HCT116 (cell line): Measurements from ENCODE around the gene ARRDC4. TPM values are rescaled to one million over a fixed set of nuclear protein-coding genes. Genes with fewer than 3 reads are reported as not detected.

ENCODE experiments used
- ATAC-seq: fragments of 200-7000 bp; cut with Tn5 transposase; 2 replicates; pipeline ENCODE4 v1.9.1; 2020; ENCODE audit warnings: mild to moderate bottlenecking, moderate library complexity
- BruUV-seq: library from RNA; stranded (reverse); fragments of 400-500 nt; replicated peaks from 2 replicates; lab custom pipeline; 2021; lab: Mats Ljungman, UMichigan
- CTCF ChIA-PET: fragments of 300-600 bp; sonication (Branson Sonifier 250); formaldehyde crosslinking; loops from one replicate; lab custom pipeline; 2021; ENCODE audit warnings: antibody characterized with exemption; lab: Charles Lee
- POLR2A ChIA-PET: fragments of 300-600, 350-600 bp; sonication (Branson Sonifier 250); formaldehyde crosslinking; loops from one replicate; lab custom pipeline; 2021; ENCODE audit warnings: antibody characterized with exemption; lab: Charles Lee
- RAD21 ChIA-PET, 2 experiments: fragments of 300-600 bp; sonication (Branson Sonifier 250); formaldehyde crosslinking; loops; one replicate each; lab custom pipeline; 2023; ENCODE audit warnings: low total read pairs in 2 of 2; ENCODE audit not compliant: uncharacterized antibody in 2 of 2, unreplicated experiment in 2 of 2, low non-redundant PET in 1 of 2; lab: Charles Lee
- DNase-seq: peaks from one replicate; pipeline ENCODE4 v3.0.0-alpha.2; 2010; ENCODE audit warnings: low read depth, low spot score
- H2AFZ ChIP-seq: fragments of 200-600 bp; shearing (Covaris generic), sonication (generic); 2 replicates; pipeline ENCODE4 v1.6.1; 2017; ENCODE audit warnings: low read depth, mixed run types, mixed read lengths, antibody characterized with exemption, low read length; ENCODE audit not compliant: poor library complexity, severe bottlenecking
- H3K27ac ChIP-seq: 2 replicates; pipeline ENCODE4 v1.5.1; 2012; ENCODE audit warnings: low read depth, low read length
- H3K27me3 ChIP-seq: fragments of 200-600 bp; sonication (generic); 2 replicates; pipeline ENCODE4 v1.6.1; 2016; ENCODE audit warnings: mixed run types, low read length, mixed read lengths; ENCODE audit not compliant: insufficient read depth
- H3K36me3 ChIP-seq, 2 experiments: fragments of 200-500 bp in 1 of 2; fragments of 200-600 bp in 1 of 2; sonication (Bioruptor generic) in 1 of 2; sonication (generic) in 1 of 2; 2 replicates each; pipeline versions ENCODE4 v1.5.1 to v1.6.1; 2014 to 2016; ENCODE audit warnings: low read length in 2 of 2, inconsistent platforms in 1 of 2, mixed read lengths in 1 of 2, mixed run types in 1 of 2; ENCODE audit not compliant: insufficient read depth in 2 of 2, control insufficient read depth in 1 of 2
- H3K4me1 ChIP-seq, 2 experiments: fragments of 200-600 bp in 1 of 2; sonication (generic) in 1 of 2; 2 replicates each; pipeline versions ENCODE4 v1.5.1 to v1.6.1; 2012 to 2017; ENCODE audit warnings: low read length in 2 of 2, inconsistent platforms in 1 of 2, mild to moderate bottlenecking in 1 of 2, mixed read lengths in 1 of 2, mixed run types in 1 of 2, moderate library complexity in 1 of 2; ENCODE audit not compliant: insufficient read depth in 2 of 2, control insufficient read depth in 1 of 2
- H3K4me2 ChIP-seq: fragments of 200-600 bp; sonication (generic); 2 replicates; pipeline ENCODE4 v1.6.1; 2017; ENCODE audit warnings: mixed run types, low read length, mixed read lengths
- H3K4me3 ChIP-seq, 2 experiments: fragments of 200-600 bp in 1 of 2; sonication (generic) in 1 of 2; replicated peaks in 1 of 2; 2 replicates each; pipeline ENCODE4 v1.5.1; 2011 to 2016; ENCODE audit warnings: low read length in 2 of 2, control low read depth in 1 of 2, low read depth in 1 of 2, mild to moderate bottlenecking in 1 of 2, mixed read lengths in 1 of 2, mixed run types in 1 of 2
- H3K79me2 ChIP-seq: fragments of 200-600 bp; sonication (generic); 2 replicates; pipeline ENCODE4 v1.6.1; 2017; ENCODE audit warnings: mild to moderate bottlenecking, mixed run types, low read length, moderate library complexity, mixed read lengths; ENCODE audit not compliant: insufficient read depth
- H3K9ac ChIP-seq: fragments of 200-600 bp; sonication (generic); 2 replicates; pipeline ENCODE4 v1.6.1; 2016; ENCODE audit warnings: low read length, mixed read lengths
- H3K9me2 ChIP-seq: fragments of 200-600 bp; sonication (generic), shearing (Covaris generic); 2 replicates; pipeline ENCODE4 v1.6.1; 2017; ENCODE audit warnings: mixed run types, mild to moderate bottlenecking, moderate library complexity; ENCODE audit not compliant: insufficient read depth
- H3K9me3 ChIP-seq, 2 experiments: fragments of 200-500 bp in 1 of 2; fragments of 200-600 bp in 1 of 2; sonication (Bioruptor generic) in 1 of 2; sonication (generic) in 1 of 2; 2 replicates each; pipeline ENCODE4 v1.6.1; 2014 to 2017; ENCODE audit warnings: low read length in 2 of 2, mixed read lengths in 2 of 2, inconsistent platforms in 1 of 2, low read depth in 1 of 2, mild to moderate bottlenecking in 1 of 2, mixed run types in 1 of 2, moderate library complexity in 1 of 2; ENCODE audit not compliant: control insufficient read depth in 1 of 2, insufficient read depth in 1 of 2
- H4K20me1 ChIP-seq: fragments of 200-600 bp; sonication (generic), shearing (Covaris generic); 2 replicates; pipeline ENCODE4 v1.6.1; 2017; ENCODE audit warnings: mixed run types, mild to moderate bottlenecking, moderate library complexity; ENCODE audit not compliant: insufficient read depth
- CBX3 ChIP-seq: IDR thresholded peaks from 2 replicates; pipeline ENCODE4 v1.6.1; 2012; ENCODE audit warnings: low read depth
- POLR2AphosphoS5 ChIP-seq: IDR thresholded peaks from 2 replicates; pipeline ENCODE4 v1.6.1; 2011; ENCODE audit warnings: mild to moderate bottlenecking, low read depth, low read length, moderate library complexity
- ZBTB33 ChIP-seq: IDR thresholded peaks from 2 replicates; pipeline ENCODE4 v1.6.1; 2011; ENCODE audit warnings: mild to moderate bottlenecking, low read length, moderate library complexity; ENCODE audit not compliant: insufficient replicate concordance; ENCODE audit errors: extremely low read depth
- intact Hi-C: fragments of 100-400 bp; cut with micrococcal nuclease; formaldehyde crosslinking; loops from 2 replicates; pipeline ENCODE4 v1.10.0; 2022
- total RNA-seq: library from RNA; stranded (reverse); gene quantifications from one replicate; pipeline ENCODE4 v1.2.1, GENCODE V29; 2021; ENCODE audit not compliant: unreplicated experiment

The ARRDC4 gene
- total RNA-seq, 1 experiment from 2014 or later, result 19.6 TPM

DNA sequence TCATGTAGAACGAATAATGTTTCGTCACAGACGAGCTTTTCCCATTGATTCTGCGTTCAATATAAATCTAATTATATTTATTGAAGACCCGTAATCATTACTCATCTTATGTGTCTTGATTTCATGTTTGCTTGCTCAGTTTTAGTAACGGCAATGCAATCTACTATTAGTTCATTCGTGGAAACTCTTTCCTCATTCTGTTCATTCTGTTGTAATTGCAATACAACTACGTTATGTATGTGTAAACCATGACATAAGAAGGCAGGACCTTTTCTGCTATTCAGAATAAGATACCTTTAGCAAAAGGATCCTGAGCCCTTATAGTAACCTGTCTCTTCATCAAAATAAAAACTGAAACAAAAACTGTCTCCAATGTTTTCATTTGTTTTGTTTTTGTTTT, 6.8 kb upstream of the ARRDC4 start:
- no peak overlapping the region for H3K4me2 ChIP-seq
- TF ChIP-seq POLR2AphosphoS5, result no peak
- no peak for TF ChIP-seq ZBTB33
- TF ChIP-seq, all 23 proteins: peak for 0
- H3K9ac ChIP-seq, result no peak overlapping the region
- no peaks in the 10 kb centered on the region for H3K79me2 ChIP-seq
- H3K9me2 ChIP-seq, result no peaks in the 10 kb centered on the region
- DNase-seq, result no peak
- no peaks in the 10 kb centered on the region for H3K4me1 ChIP-seq
- no peaks in the 10 kb centered on the region for H3K36me3 ChIP-seq
- H3K9me3 ChIP-seq, result no peaks in the 10 kb centered on the region
- no TSS peak for BruUV-seq
- ChIA-PET RAD21 (no interaction called here), CTCF (no interaction called here), POLR2A (no interaction called here)
- H2AFZ ChIP-seq, result no peak overlapping the region
- no peak overlapping the region for H3K4me3 ChIP-seq
- no peaks in the 10 kb centered on the region for H3K27me3 ChIP-seq
- H3K27ac ChIP-seq, result no peak overlapping the region
- no peak for ATAC-seq
- intact Hi-C loops, result no loop called here
- H4K20me1 ChIP-seq, result no peaks in the 10 kb centered on the region

GRCh38 chr15:97955035-97955434, 5.5 kb upstream of the ARRDC4 start:
- Histone ChIP-seq H3K27ac (no peak overlapping the region), H3K9me3 (no peaks in the 10 kb centered on the region), H3K4me3 (no peak overlapping the region), H2AFZ (no peak overlapping the region), H3K4me1 (peaks cover 5 to 10% of the 10 kb centered on the region in 2 experiments), H3K4me2 (no peak overlapping the region), H3K79me2 (no peaks in the 10 kb centered on the region), H4K20me1 (no peaks in the 10 kb centered on the region), H3K36me3 (no peaks in the 10 kb centered on the region), H3K9ac (no peak overlapping the region), H3K9me2 (no peaks in the 10 kb centered on the region), H3K27me3 (no peaks in the 10 kb centered on the region)
- ATAC-seq (no peak), DNase-seq (no peak)
- RAD21 ChIA-PET, result no interaction called here
- CTCF ChIA-PET, result no interaction called here
- POLR2A ChIA-PET, result no interaction called here
- no TSS peak for BruUV-seq
- intact Hi-C loops, result no loop called here
- no peak for TF ChIP-seq CBX3
